ENCODE data around the gene CTSC.

The CTSC gene

DNA sequence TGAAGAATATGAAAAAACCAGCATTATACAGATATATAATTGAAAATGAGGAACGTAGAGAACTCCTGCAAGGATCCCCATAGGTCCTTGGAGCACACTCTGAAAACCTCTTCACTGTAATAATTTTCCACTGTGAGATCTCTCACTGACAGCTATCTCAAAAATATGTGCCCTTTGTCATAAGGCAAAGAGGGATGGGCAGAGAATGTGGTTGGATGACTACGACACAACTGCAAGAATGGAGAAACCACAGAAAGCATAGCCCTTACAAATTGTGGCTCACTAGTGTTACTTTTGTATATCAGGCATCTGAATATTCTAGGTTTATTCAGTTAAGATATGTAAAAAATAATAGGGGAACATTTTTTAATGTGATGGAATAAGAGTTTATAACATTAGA is 7.9 kb upstream of the CTSC start:
- in situ Hi-C loops (cut with HindIII; ENCODE audit: low sequenced_read_pairs): no loop called here
- DNase-seq (ENCODE audit: low read depth, low spot score): no peak
- no peak overlapping the region for H3K4me3 ChIP-seq (ENCODE audit: low read depth, low read length)
- TF ChIP-seq, protein P1, sequence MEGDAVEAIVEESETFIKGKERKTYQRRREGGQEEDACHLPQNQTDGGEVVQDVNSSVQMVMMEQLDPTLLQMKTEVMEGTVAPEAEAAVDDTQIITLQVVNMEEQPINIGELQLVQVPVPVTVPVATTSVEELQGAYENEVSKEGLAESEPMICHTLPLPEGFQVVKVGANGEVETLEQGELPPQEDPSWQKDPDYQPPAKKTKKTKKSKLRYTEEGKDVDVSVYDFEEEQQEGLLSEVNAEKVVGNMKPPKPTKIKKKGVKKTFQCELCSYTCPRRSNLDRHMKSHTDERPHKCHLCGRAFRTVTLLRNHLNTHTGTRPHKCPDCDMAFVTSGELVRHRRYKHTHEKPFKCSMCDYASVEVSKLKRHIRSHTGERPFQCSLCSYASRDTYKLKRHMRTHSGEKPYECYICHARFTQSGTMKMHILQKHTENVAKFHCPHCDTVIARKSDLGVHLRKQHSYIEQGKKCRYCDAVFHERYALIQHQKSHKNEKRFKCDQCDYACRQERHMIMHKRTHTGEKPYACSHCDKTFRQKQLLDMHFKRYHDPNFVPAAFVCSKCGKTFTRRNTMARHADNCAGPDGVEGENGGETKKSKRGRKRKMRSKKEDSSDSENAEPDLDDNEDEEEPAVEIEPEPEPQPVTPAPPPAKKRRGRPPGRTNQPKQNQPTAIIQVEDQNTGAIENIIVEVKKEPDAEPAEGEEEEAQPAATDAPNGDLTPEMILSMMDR (IDR thresholded peaks at IDR 0.05; ENCODE audit: low read depth, low read length): no peak

DNA sequence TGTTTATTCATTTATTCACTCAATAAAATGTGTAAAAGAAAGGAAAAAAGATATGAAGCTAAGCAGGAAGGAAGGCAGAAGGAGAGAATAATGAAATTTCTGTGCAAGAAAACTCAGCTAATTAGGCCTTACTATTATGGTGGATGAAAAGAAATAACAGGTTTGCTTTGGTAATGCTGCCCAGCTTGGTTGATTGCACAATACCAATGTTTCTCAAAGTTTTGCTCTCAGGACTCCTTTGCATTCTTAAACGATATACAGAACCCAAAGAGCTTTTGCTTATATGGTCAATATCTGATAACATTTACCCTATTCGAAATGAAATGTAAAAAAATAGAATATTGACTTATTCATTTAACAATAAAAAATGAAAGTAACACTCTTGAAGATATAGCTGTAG is 7.3 kb upstream of the CTSC start:
- DNase-seq (ENCODE audit: low read depth, low spot score): no peak
- TF ChIP-seq, protein P1 (IDR thresholded peaks at IDR 0.05; ENCODE audit: low read depth, low read length): no peak
- in situ Hi-C loops (cut with HindIII; ENCODE audit: low sequenced_read_pairs): no loop called here
- H3K4me3 ChIP-seq (ENCODE audit: low read depth, low read length): no peak overlapping the region

DNA sequence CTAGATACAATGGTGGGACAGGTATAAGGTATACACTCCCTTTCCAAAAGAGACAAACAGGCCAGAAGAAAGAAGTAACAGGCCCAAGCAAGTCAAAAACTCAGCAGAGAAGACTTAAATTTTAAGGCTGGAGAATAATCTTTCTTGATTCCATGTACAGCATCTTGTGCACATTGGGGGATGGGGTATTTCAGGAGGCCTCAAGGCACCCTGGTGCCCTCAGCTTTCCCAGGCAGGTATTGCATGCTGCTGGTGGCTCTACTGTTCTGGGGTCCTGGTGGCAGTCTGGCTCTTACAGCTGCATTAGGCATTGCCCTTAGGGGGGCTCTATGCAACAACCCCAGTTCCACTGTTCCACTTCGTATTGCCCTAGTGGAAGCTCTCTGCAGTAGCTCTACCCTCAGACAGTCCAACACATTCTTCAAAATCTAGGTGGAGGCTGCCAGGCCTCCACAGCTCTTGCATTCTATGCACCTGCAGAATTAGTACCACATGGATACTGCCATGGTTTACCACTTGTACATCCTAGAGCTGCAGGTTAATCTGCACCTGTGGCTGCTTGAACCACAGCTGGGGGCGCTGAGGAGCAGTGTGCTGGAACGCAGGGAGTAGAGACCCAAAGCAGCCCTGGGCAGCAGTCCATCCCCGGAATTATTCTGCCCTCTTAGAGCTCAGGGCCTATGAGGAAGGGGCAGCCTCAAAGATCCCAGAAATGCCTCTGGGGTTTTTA is 4.2 kb upstream of the CTSC start:
- TF ChIP-seq, protein P1 (IDR thresholded peaks at IDR 0.05; ENCODE audit: low read depth, low read length): no peak
- in situ Hi-C loops (cut with HindIII; ENCODE audit: low sequenced_read_pairs): no loop called here
- no peak overlapping the region for H3K4me3 ChIP-seq (ENCODE audit: low read depth, low read length)
- no peak for DNase-seq (ENCODE audit: low read depth, low spot score)

DNA sequence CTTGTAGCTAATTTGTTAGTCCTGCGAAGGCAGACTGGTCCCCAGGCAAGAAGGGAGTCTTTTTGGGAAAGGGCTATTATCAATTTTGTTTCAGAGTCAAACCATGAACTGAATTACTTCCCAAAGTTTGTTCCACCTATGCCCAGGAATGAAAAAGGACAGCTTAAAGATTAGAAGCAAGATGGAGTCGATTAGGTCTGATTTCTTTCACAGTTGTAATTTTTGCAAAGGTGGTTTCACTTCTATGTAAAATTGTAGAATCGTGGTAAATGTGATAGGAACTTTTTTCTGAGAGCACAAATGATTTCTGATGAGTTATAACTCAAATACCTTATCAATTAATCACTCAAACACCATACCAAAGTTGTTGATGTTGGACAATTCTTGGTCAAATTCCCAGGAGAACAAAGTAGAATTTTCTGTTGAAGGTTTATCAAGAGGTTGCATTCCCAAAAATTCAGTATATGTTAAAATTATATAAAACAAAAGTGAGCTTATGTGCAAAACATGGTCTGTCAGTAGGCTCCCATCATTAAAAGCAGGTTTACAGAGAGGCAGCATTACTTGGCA is 2.9 kb upstream of the CTSC start:
- DNase-seq (ENCODE audit: low read depth, low spot score): no peak
- TF ChIP-seq, protein P1 (IDR thresholded peaks at IDR 0.05; ENCODE audit: low read depth, low read length): no peak
- H3K4me3 ChIP-seq (ENCODE audit: low read depth, low read length): no peak overlapping the region
- in situ Hi-C loops (cut with HindIII; ENCODE audit: low sequenced_read_pairs): no loop called here

DNA sequence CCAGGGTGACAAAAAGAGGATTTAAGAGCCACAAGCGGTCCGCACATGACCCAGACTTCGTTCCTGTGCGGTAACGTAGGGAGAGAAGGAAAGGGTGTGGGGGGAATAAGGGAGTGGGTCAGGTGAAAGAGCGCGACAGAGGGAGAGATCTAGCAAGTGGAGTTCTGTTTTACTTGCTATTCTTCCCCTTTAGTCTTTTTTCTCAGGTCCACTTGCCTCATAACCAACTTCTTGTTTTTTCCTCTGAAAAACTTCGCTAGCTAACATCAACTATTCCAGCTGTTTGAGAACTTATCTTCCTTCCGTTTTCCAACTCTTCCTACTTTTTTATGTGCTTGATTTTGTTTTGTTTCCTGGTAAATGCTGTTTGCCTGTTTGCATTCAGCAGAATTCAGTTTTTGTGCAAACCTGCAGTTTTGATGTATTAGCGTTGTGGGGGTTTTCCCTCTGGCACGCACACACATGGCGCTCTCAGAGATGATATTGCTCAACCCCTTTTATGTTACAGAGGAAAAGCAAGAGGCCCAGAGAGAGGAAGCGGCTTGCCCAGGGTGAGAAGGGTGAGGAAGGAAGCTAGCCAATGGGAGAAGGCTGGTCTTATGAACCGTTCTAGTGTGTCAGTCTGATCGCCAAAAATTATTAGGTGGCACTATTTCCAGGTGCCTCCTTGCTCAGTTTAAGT is 592 bp upstream of the CTSC start:
- DNase-seq (ENCODE audit: low read depth, low spot score): peak; percentile 66
- TF ChIP-seq, protein P1 (IDR thresholded peaks at IDR 0.05; ENCODE audit: low read depth, low read length): no peak
- peak overlapping the region; percentile 91 for H3K4me3 ChIP-seq (ENCODE audit: low read depth, low read length)
- in situ Hi-C loops (cut with HindIII; ENCODE audit: low sequenced_read_pairs): no loop called here

DNA sequence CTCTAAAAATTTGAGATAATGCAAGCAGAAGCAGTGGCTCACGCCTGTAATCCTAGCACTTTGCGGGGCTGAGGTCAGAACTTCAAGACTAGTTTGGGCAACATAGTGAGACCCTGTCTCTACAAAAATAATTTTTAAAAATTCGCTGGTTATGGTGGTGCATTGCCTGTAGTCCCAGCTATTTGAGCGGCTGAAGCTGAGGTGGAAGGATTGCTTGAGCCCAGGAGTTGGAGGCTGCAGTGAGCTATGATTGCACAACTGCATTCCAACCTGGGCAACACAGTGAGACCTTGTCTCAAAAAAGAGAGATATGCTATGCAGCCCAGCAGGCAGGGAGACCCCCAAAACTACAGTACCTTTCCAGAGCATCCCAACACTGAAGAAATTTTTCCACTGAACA is 2.3 kb downstream of the CTSC start:
- TF ChIP-seq, protein P1 (IDR thresholded peaks at IDR 0.05; ENCODE audit: low read depth, low read length): no peak
- no peak overlapping the region for H3K4me3 ChIP-seq (ENCODE audit: low read depth, low read length)
- in situ Hi-C loops (cut with HindIII; ENCODE audit: low sequenced_read_pairs): no loop called here
- no peak for DNase-seq (ENCODE audit: low read depth, low spot score)

Measured in astrocyte of the spinal cord (primary cell).